KMS-11 (cell line): ENCODE measurements around the gene JPH3.

ENCODE experiments used
- H2AFZ ChIP-seq: fragments of 200-600 bp; sonication (generic); 2 replicates; pipeline ENCODE4 v1.6.1; 2016; ENCODE audit warnings: antibody characterized with exemption, mixed run types, low read depth
- H3K27ac ChIP-seq: fragments of 200-600 bp; sonication (generic); 2 replicates; pipeline ENCODE4 v1.6.1; 2016; ENCODE audit warnings: mild to moderate bottlenecking, mixed run types
- H3K27me3 ChIP-seq: fragments of 200-600 bp; sonication (generic); 2 replicates; pipeline ENCODE4 v1.6.1; 2017; ENCODE audit warnings: mild to moderate bottlenecking, low read depth, mixed run types, moderate library complexity; ENCODE audit not compliant: insufficient read depth
- H3K36me3 ChIP-seq: fragments of 200-600 bp; sonication (generic); 2 replicates; pipeline ENCODE4 v1.6.1; 2017; ENCODE audit warnings: mild to moderate bottlenecking, mixed run types; ENCODE audit not compliant: insufficient read depth
- H3K4me1 ChIP-seq: fragments of 200-600 bp; sonication (generic); 2 replicates; pipeline ENCODE4 v1.6.1; 2016; ENCODE audit warnings: mild to moderate bottlenecking, low read depth, mixed run types; ENCODE audit not compliant: poor library complexity, severe bottlenecking
- H3K4me2 ChIP-seq: fragments of 200-600 bp; sonication (generic); 2 replicates; pipeline ENCODE4 v1.7.0; 2016; ENCODE audit warnings: mild to moderate bottlenecking, mixed run types
- H3K4me3 ChIP-seq: fragments of 200-600 bp; sonication (generic); IDR thresholded peaks from 2 replicates; pipeline ENCODE4 v1.6.1; 2017; ENCODE audit warnings: low read depth, low read length, mixed read lengths; ENCODE audit not compliant: insufficient read depth
- H3K79me2 ChIP-seq: fragments of 200-600 bp; sonication (generic); 2 replicates; pipeline ENCODE4 v1.6.1; 2016; ENCODE audit warnings: low read depth, mixed run types; ENCODE audit not compliant: insufficient read depth
- H3K9ac ChIP-seq: fragments of 200-600 bp; sonication (generic); 2 replicates; pipeline ENCODE4 v1.6.1; 2016; ENCODE audit warnings: mild to moderate bottlenecking, mixed run types
- H4K20me1 ChIP-seq: fragments of 200-600 bp; sonication (generic); 2 replicates; pipeline ENCODE4 v1.6.1; 2016; ENCODE audit warnings: mild to moderate bottlenecking, mixed run types; ENCODE audit not compliant: insufficient read depth
- CTCF ChIP-seq: fragments of 200-600 bp; sonication (generic); conservative IDR thresholded peaks from 2 replicates; pipeline ENCODE4 v1.6.1; 2017; ENCODE audit warnings: low read depth, mild to moderate bottlenecking, antibody characterized with exemption, low read length, moderate library complexity, mixed read lengths

The JPH3 gene

GRCh38 chr16:87604634-87605111 is 2.4 kb downstream of the JPH3 start:
- H4K20me1 ChIP-seq: no peaks in the 10 kb centered on the region
- H3K27ac ChIP-seq: no peak overlapping the region
- H3K4me1 ChIP-seq: no peaks in the 10 kb centered on the region
- H3K79me2 ChIP-seq: no peaks in the 10 kb centered on the region
- TF ChIP-seq CTCF: no peak
- H2AFZ ChIP-seq: no peak overlapping the region
- H3K27me3 ChIP-seq: peaks cover 75% of the 10 kb centered on the region
- H3K4me3 ChIP-seq: no peak overlapping the region
- no peak overlapping the region for H3K9ac ChIP-seq
- H3K4me2 ChIP-seq: no peak overlapping the region
- H3K36me3 ChIP-seq: no peaks in the 10 kb centered on the region

- no peak for TF ChIP-seq CTCF
- H4K20me1 ChIP-seq: no peaks in the 10 kb centered on the region
- no peak overlapping the region for H3K9ac ChIP-seq
Measured at GRCh38 chr16:87607223-87607622, 4.9 kb downstream of the JPH3 start.

GRCh38 chr16:87607871-87608270 is 5.6 kb downstream of the JPH3 start:
- Histone ChIP-seq H3K9ac (no peak overlapping the region), H3K36me3 (no peaks in the 10 kb centered on the region), H3K27ac (no peak overlapping the region), H2AFZ (no peak overlapping the region), H3K4me3 (no peak overlapping the region), H3K79me2 (no peaks in the 10 kb centered on the region), H3K27me3 (peaks cover 84% of the 10 kb centered on the region), H3K4me1 (no peaks in the 10 kb centered on the region), H4K20me1 (no peaks in the 10 kb centered on the region), H3K4me2 (no peak overlapping the region)
- no peak for TF ChIP-seq CTCF

More at GRCh38 chr16:87607223-87607622, 4.9 kb downstream of the JPH3 start:
- Histone ChIP-seq H3K4me1 (no peaks in the 10 kb centered on the region), H3K4me3 (no peak overlapping the region), H2AFZ (no peak overlapping the region), H3K36me3 (no peaks in the 10 kb centered on the region), H3K4me2 (no peak overlapping the region), H3K27ac (no peak overlapping the region), H3K79me2 (no peaks in the 10 kb centered on the region), H3K27me3 (peaks cover 81% of the 10 kb centered on the region)

GRCh38 chr16:87608400-87608985 is 6.2 kb downstream of the JPH3 start:
- no peaks in the 10 kb centered on the region for H4K20me1 ChIP-seq
- H3K79me2 ChIP-seq: no peaks in the 10 kb centered on the region
- no peak overlapping the region for H3K4me2 ChIP-seq
- no peak overlapping the region for H3K9ac ChIP-seq
- H3K27ac ChIP-seq: no peak overlapping the region
- peaks cover 85% of the 10 kb centered on the region for H3K27me3 ChIP-seq
- no peaks in the 10 kb centered on the region for H3K4me1 ChIP-seq
- no peak for TF ChIP-seq CTCF
- no peaks in the 10 kb centered on the region for H3K36me3 ChIP-seq
- no peak overlapping the region for H2AFZ ChIP-seq
- H3K4me3 ChIP-seq: no peak overlapping the region
